Calu3 (cell line): Measurements from ENCODE around the gene EXOSC5. TPM values are rescaled to one million over a fixed set of nuclear protein-coding genes. Genes with fewer than 3 reads are reported as not detected.
A peak's percentile ranks its signal among the peaks of the same experiment; 100 is the strongest.

Experiments used
- BruUV-seq: library from RNA; stranded (reverse); fragments of 400-500 nt; replicated peaks from 2 replicates; lab custom pipeline; 2021; lab: Mats Ljungman, UMichigan
- CTCF ChIA-PET: fragments of 300-600 bp; sonication (Branson Sonifier 250); formaldehyde crosslinking; loops from one replicate; lab custom pipeline; 2022; ENCODE audit warnings: antibody characterized with exemption; lab: Charles Lee
- DNase-seq: peaks from one replicate; pipeline ENCODE4 v3.0.0; 2022
- H3K27ac Mint-ChIP-seq: one replicate; pipeline ENCODE4 v1.8.0; 2022; ENCODE audit warnings: mixed read lengths; ENCODE audit not compliant: unreplicated experiment
- H3K27me3 Mint-ChIP-seq: one replicate; pipeline ENCODE4 v1.8.0; 2022; ENCODE audit warnings: mixed read lengths; ENCODE audit not compliant: unreplicated experiment
- H3K36me3 Mint-ChIP-seq: one replicate; pipeline ENCODE4 v1.8.0; 2022; ENCODE audit warnings: mild to moderate bottlenecking, moderate library complexity, mixed read lengths; ENCODE audit not compliant: insufficient read depth, unreplicated experiment
- H3K4me1 Mint-ChIP-seq: one replicate; pipeline ENCODE4 v1.8.0; 2022; ENCODE audit warnings: mild to moderate bottlenecking, low read depth, mixed read lengths; ENCODE audit not compliant: unreplicated experiment
- H3K4me3 Mint-ChIP-seq: one replicate; pipeline ENCODE4 v1.8.0; 2022; ENCODE audit warnings: mild to moderate bottlenecking, low read depth, moderate library complexity, mixed read lengths; ENCODE audit not compliant: unreplicated experiment
- H3K9me3 Mint-ChIP-seq: one replicate; pipeline ENCODE4 v1.8.0; 2022; ENCODE audit warnings: low read depth, mixed read lengths; ENCODE audit not compliant: unreplicated experiment
- CTCF ChIP-seq: fragments of 200-600 bp; IDR thresholded peaks from one replicate; pipeline ENCODE4 v1.8.0; 2022; ENCODE audit warnings: antibody characterized with exemption; ENCODE audit not compliant: unreplicated experiment
- intact Hi-C: fragments of 100-400 bp; cut with micrococcal nuclease; formaldehyde crosslinking; loops from one replicate; pipeline ENCODE4 v1.10.0; 2022; ENCODE audit not compliant: unreplicated experiment
- total RNA-seq: library from RNA; stranded (reverse); gene quantifications from 2 replicates; pipeline ENCODE4 v1.2.3, GENCODE V29; 2022

Gene EXOSC5
- total RNA-seq, 1 experiment from 2014 or later, result 44.7 TPM

GRCh38 chr19:41402010-41402409, 4.9 kb upstream of the EXOSC5 start:
- Mint-ChIP-seq H3K27me3 (no peaks in the 10 kb centered on the region), H3K4me3 (no peak overlapping the region), H3K27ac (no peak overlapping the region), H3K4me1 (peaks cover 21% of the 10 kb centered on the region), H3K9me3 (no peaks in the 10 kb centered on the region), H3K36me3 (peaks cover 15% of the 10 kb centered on the region)
- CTCF ChIA-PET, result no interaction called here
- no peak for DNase-seq
- TF ChIP-seq CTCF, result no peak
- BruUV-seq, result no TSS peak
- intact Hi-C loops, result no loop called here

- no peak for TF ChIP-seq CTCF
- BruUV-seq, result no TSS peak
- CTCF ChIA-PET, result no interaction called here
- no peak for DNase-seq
- intact Hi-C loops, result no loop called here
- H3K4me1 Mint-ChIP-seq, result peaks cover 21% of the 10 kb centered on the region
- H3K9me3 Mint-ChIP-seq, result no peaks in the 10 kb centered on the region
- peaks cover 20% of the 10 kb centered on the region for H3K36me3 Mint-ChIP-seq
- H3K4me3 Mint-ChIP-seq, result no peak overlapping the region
- H3K27me3 Mint-ChIP-seq, result no peaks in the 10 kb centered on the region
- no peak overlapping the region for H3K27ac Mint-ChIP-seq
These were observed 4.3 kb upstream of the EXOSC5 start for GRCh38 chr19:41401483-41401882.

GRCh38 chr19:41399525-41399924, 2.4 kb upstream of the EXOSC5 start:
- H3K4me3 Mint-ChIP-seq, result peak overlapping the region; percentile 99

GRCh38 chr19:41399091-41399490, 1.9 kb upstream of the EXOSC5 start:
- Mint-ChIP-seq H3K27ac (no peak overlapping the region), H3K36me3 (peaks cover 23% of the 10 kb centered on the region), H3K4me1 (peaks cover 34% of the 10 kb centered on the region), H3K4me3 (peak overlapping the region; percentile 99), H3K27me3 (no peaks in the 10 kb centered on the region), H3K9me3 (no peaks in the 10 kb centered on the region)
- no TSS peak for BruUV-seq
- TF ChIP-seq CTCF, result no peak
- DNase-seq, result no peak
- CTCF ChIA-PET, result interaction anchor here (0.6 kb wide), 1 partner anchor 94 kb away, joined by 4 read pairs; no protein-coding TSS in a partner anchor
- intact Hi-C loops, result no loop called here

More at GRCh38 chr19:41399525-41399924, 2.4 kb upstream of the EXOSC5 start:
- H3K4me1 Mint-ChIP-seq, result peaks cover 34% of the 10 kb centered on the region
- CTCF ChIA-PET, result interaction anchor here (0.6 kb wide), 1 partner anchor 93 kb away, joined by 4 read pairs; no protein-coding TSS in a partner anchor
- peaks cover 23% of the 10 kb centered on the region for H3K36me3 Mint-ChIP-seq
- DNase-seq, result no peak
- no TSS peak for BruUV-seq
- TF ChIP-seq CTCF, result no peak
- no peaks in the 10 kb centered on the region for H3K9me3 Mint-ChIP-seq
- H3K27me3 Mint-ChIP-seq, result no peaks in the 10 kb centered on the region
- no peak overlapping the region for H3K27ac Mint-ChIP-seq
- intact Hi-C loops, result no loop called here
